GM10847 (cell line): ENCODE data around the gene GFI1B.

ENCODE experiments used
- POLR2A ChIP-seq: IDR thresholded peaks from 2 replicates; pipeline ENCODE4 v1.6.1; 2011; ENCODE audit not compliant: insufficient read length; ENCODE audit errors: extremely low read depth

GFI1B gene

DNA sequence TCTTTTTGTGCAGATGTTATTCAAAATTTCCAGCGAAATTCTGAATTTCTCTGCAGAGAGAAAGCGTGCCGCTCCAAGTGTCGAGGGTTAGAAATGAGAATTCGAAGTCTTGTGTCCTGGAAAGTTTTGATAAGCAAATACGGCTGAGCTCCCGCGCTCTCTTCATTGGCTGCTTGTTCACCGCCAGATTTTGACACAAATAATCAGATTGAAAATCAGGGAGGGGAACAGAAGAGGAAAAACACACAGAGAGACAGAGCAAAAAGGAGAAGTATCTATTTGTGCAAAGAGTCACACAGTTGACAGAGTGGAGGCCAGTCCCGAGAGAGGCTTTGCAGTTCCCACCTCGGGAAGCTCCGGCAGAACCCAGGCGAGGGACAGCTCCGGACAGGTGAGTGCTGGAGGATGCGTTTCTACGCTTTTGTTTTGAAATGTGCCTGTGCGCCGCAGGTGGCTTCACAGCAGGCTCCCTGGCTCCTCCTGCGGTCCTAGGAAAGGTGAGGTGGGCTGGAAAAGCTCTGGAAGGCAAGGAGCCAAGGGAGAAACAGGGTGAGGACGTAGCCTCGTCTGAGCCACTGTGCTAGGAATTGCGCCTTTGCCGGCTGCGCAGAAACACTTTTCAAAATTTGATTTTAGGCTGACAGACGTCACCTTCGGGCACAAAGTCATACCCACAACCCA is at the start of gene GFI1B:
TSS of gene GFI1B (plus strand) at position 244 of the 681 bp plus-strand sequence. CDS start 7,985 bp downstream, outside the sequence.
- TF ChIP-seq POLR2A: no peak

DNA sequence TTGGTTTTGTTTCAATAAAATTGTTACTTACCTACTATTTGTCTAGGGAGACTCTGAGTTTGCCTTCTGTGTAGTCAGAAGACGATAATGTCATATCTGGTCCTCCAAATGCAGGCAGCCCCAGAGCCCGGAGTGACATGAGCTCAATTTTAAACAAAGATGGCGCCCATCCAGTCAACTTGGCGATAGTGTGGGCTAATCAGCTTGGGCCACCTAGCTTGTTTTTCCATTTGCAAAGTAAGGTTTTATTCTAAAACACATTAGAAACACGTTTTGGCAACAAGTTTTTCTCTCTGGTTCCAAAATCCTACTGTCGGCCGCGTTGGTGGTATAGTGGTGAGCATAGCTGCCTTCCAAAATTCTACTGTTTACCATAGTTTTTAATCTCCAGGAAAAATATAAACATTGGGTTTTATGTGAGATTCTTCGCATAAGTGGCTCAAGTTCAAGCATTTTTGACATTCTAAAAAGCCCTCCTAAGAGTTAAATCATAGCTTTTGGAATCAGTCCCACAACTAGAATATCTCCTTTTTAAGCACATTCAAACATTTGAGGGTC is 47.2 kb upstream of the GFI1B start:
- no peak for TF ChIP-seq POLR2A

DNA sequence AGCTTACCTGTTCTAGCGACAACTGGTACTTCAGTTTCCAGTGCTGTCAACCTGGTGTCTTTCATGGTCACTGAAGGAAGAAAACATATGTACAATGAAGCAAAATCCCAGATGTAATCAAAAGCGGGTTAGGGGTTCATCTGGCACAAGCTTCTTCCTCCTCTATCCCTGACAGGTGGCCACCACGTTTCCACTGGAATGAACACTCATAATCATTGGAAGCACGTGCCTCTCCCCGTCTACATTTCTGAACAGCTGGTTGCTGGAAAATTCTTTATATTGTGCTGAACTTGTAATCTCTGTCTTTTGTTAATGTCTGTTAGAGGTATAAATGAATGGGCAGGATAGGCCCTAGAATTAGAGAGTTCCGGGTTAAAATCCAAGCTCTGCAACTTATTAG is 43.5 kb upstream of the GFI1B start:
- TF ChIP-seq POLR2A: no peak

GRCh38 chr9:132937463-132937901 is 41.0 kb upstream of the GFI1B start:
- no peak for TF ChIP-seq POLR2A

DNA sequence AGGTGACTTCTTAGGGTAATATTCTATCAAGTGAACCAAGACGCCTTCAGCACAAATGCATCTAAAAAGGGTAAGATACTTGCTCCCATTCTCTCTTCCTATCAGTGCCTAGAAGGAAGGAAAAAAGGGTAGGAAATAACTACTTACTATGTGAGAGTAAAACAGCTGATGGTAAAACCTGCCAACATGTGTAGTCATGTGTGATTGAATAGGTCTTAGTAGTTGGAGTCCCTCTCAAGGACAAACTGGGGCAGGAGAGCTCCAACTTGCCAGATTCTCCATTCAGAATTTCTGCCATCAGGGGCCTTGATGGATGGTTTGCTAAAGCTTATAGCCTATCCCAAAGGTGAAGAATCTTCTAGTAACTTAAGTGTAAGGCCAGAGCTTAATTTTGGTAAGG is 39.3 kb upstream of the GFI1B start:
- no peak for TF ChIP-seq POLR2A

GRCh38 chr9:132942541-132943182 is 35.8 kb upstream of the GFI1B start:
- TF ChIP-seq POLR2A: no peak

DNA sequence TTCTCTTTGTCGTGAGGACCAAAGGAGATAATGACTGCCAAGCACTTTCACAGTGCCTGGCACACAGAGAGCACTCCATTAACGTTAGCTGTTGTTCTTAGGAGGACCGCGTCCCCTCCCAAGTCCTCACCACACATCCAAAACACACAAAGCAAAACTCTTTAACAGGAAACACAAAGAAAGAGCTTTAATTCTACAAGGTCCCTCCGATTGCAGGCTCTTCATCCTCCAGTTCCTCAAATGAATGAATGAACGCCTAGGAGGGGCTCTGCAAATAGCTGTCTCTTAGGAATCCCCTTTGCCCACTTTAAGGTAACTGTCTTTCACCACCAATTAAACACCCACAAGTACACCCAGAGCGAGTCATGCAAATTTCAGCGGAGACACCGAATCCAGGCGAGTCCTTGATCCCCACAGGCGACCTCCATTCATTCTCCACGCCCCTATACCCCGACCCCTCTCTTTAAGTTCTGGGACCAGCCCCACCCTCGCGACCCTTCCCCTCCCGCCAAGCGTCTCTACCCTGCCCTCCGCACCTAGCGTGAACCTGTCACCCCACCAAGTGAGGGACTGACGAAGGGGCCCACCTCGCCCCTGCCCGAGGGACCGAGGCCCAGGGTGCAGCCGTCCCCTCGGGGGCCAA is 34.7 kb upstream of the GFI1B start:
- no peak for TF ChIP-seq POLR2A

DNA sequence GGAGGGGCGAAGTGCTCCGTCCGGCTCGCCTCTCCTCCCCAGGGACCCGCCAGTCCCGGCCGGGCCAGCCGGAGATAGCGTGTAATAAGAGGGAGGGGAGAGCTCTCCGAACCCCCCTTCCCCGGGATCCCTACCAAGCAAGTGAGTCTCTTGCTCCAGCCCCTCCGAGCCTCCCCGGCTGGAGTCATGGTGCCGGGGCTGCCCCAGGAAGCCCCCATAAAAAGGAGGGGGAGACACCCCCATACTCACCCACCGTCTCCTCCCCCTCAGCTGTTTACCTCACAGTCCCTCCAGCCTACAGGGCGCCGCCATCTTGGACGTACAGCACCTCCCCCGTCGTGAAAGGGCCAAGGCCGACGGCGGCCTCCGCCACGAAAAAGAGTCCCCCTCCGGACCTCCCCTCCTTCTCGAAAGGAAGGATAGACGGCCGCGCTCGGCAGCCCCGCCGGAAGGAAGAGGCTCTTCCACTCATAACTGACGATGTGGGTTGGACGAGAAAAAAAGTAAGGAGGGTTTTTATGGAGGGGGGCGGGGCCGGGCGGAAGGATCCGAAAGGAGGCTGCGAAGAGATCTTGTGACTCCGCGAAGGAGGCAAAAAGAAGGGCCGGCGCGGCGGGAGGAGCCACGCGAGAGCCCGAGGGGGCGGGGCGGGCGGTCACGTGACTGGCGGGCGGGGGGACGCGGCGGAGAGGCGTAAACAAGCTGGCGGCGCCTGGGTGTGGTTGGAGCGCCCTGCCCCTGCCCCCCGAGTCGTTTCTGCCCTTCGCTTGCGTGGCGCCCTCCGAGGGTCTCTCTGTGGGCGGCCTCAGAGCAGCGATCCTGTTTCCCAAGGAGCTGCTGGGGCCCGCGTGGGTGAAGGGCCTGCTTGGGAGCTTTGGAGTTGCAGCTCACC is 34.0 kb upstream of the GFI1B start, which contains the start of gene TSC1:
TSS of gene TSC1 (minus strand) at position 323 of the 892 bp plus-strand sequence. CDS start 15,744 bp downstream, outside the sequence.
- TF ChIP-seq POLR2A: peak; percentile 47

GRCh38 chr9:132945186-132946130 is 33.0 kb upstream of the GFI1B start:
- no peak for TF ChIP-seq POLR2A

DNA sequence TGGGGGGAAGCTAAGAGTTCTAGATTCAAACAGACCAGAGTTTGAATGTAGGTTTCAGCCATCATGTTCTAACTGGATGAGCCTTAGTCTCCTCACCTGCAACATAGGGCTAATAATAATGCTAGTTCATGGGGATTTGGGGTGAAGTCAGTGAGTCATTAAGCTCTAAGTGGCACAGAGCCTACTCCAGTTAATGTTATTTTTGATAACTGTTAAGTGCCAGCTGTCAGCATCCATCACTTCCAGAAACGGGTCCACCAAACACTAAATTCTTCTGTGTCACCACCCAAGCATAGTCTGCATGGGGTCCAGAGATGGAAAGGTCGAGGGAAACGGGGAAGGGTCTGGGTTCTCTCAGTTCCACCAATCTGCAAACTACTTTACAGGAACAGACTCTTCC is 32.3 kb upstream of the GFI1B start:
- TF ChIP-seq POLR2A: no peak

DNA sequence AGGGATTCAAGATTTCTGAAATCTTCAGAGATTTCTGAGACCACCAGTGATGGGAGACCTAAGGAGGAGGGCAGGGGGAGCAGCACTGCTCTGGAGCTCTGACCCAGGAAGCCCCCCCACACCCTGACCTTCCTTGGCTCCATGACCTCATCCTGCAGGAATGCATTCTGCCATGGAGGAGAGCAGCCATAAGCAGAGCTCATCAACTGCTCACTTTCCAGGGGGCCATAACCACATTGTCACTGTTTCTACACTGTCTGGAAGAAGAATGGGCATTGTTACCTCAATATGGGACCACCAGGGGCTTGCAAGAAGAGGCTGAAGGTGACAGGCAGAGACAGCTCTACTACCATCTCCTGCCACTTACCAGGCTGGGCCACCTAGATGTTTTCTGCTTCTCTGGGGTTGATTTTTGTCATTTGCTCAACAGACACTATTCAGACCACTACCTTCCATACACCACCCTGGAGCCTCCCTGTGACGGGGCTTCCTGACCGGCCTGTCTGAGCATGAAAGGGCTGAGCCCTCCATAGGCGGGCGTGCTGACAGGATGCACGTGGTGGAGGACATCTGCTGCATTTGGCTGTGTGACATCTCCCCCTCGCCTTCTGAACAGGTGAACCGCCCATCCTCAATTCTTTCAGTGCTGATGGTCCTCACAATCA is 31.7 kb upstream of the GFI1B start:
- no peak for TF ChIP-seq POLR2A

DNA sequence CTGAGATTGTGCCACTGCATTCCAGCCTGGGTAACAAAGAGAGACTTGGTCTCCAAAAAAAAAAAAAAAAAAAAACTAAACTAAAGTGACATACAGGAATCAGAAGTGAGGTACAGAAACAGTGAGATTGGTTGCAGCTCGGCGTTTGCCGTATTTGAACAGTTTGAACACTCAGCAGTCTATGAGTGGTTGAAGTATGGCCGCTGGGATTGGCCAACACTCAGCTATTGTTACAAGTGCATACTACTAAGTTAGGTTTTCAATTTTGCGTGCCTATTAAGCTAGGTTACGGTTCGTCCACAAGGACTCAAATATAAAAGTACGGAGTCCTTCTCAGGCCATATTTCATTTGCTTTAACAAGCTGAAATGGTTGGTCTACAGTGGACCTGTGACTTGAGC is 30.7 kb upstream of the GFI1B start:
- no peak for TF ChIP-seq POLR2A

DNA sequence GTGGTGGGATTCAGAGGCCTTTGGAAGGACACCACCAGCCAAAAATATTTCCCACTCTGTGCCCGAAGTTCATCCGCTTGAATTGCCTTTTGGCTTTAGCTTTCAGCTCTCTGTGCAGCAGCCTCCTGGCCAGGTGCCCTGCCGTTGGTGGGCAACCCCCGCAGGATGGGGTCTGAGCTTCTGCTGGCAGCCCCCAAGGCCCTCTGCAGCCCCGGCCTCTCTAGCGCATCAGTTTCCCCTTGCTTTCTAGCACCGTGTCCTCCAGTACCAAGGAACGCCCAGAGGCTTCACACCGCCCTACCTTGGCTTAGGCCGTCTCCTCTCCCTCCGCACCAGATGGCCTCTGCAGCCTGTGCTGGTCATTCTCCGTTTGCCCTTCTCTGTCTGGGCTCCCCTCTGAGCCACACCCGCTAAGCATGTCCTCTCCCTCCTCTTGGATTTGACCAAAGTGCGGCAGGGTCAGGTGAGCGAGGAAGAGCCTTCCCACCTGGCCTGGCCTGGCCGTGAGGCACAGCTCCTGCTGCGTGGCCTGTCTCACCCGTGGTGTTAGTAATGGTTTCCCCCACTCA is 29.9 kb upstream of the GFI1B start:
- TF ChIP-seq POLR2A: no peak
